Measurements from ENCODE around the gene SS18.

DNA sequence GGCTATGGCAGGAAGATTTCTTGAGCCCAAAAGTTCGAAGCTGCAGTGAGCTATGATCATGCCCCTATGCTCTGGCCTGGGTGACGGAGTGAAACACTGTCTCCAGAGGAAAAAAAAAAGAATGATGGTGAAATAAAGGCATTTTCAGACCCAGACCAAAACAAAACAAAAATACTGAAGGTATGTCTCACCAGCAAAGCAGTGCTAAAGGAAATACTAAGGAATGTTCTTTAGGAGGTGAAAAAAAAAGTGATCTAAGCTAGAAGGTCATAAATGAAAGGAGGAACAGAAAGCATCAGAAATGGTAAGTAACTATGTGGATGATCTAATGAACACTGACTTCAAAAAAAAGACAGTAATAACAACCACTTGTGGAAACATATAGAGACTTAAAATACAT, 18.7 kb downstream of the SS18 start:
- TF ChIP-seq POLR2A (IDR thresholded peaks at IDR 0.05; ENCODE audit: low read depth) (no peak), POLR2AphosphoS5 (IDR thresholded peaks at IDR 0.05) (no peak)
- TF ChIP-seq, protein P1, sequence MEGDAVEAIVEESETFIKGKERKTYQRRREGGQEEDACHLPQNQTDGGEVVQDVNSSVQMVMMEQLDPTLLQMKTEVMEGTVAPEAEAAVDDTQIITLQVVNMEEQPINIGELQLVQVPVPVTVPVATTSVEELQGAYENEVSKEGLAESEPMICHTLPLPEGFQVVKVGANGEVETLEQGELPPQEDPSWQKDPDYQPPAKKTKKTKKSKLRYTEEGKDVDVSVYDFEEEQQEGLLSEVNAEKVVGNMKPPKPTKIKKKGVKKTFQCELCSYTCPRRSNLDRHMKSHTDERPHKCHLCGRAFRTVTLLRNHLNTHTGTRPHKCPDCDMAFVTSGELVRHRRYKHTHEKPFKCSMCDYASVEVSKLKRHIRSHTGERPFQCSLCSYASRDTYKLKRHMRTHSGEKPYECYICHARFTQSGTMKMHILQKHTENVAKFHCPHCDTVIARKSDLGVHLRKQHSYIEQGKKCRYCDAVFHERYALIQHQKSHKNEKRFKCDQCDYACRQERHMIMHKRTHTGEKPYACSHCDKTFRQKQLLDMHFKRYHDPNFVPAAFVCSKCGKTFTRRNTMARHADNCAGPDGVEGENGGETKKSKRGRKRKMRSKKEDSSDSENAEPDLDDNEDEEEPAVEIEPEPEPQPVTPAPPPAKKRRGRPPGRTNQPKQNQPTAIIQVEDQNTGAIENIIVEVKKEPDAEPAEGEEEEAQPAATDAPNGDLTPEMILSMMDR (IDR thresholded peaks at IDR 0.05), result no peak

All from esophagus muscularis mucosa (tissue), 3 donors.